ENCODE results near the gene WWC1. TPM values are rescaled to one million over a fixed set of nuclear protein-coding genes. Genes with fewer than 3 reads are reported as not detected.

WWC1 gene
- total RNA-seq, 4 donors from 2014 or later, result 0.51 TPM; not detected in 3

- intact Hi-C loops (cut with DNase I; ENCODE audit: low total_unique reads), result no loop called here
- in situ Hi-C loops (cut with MboI; ENCODE audit: low sequenced_read_pairs in 4 of 4), result no loop called here
- DNase-seq (no peak), ATAC-seq (no peak)
- no peaks in the 10 kb centered on the region for H3K9me3 ChIP-seq
- no peak overlapping the region for H3K4me3 ChIP-seq
- no peak overlapping the region for H3K27ac ChIP-seq
- no peaks in the 10 kb centered on the region for H3K36me3 ChIP-seq
- TF ChIP-seq CTCF (IDR thresholded peaks at IDR 0.05 in 4 of 5, conservative IDR thresholded peaks at IDR 0.05 in 1 of 5) (no peak), POLR2A (IDR thresholded peaks at IDR 0.05) (no peak)
- H3K27me3 ChIP-seq, result no peaks in the 10 kb centered on the region
- H3K4me1 ChIP-seq, result no peaks in the 10 kb centered on the region
These were observed 9.1 kb downstream of the WWC1 start for GRCh38 chr5:168300326-168301182.

DNA sequence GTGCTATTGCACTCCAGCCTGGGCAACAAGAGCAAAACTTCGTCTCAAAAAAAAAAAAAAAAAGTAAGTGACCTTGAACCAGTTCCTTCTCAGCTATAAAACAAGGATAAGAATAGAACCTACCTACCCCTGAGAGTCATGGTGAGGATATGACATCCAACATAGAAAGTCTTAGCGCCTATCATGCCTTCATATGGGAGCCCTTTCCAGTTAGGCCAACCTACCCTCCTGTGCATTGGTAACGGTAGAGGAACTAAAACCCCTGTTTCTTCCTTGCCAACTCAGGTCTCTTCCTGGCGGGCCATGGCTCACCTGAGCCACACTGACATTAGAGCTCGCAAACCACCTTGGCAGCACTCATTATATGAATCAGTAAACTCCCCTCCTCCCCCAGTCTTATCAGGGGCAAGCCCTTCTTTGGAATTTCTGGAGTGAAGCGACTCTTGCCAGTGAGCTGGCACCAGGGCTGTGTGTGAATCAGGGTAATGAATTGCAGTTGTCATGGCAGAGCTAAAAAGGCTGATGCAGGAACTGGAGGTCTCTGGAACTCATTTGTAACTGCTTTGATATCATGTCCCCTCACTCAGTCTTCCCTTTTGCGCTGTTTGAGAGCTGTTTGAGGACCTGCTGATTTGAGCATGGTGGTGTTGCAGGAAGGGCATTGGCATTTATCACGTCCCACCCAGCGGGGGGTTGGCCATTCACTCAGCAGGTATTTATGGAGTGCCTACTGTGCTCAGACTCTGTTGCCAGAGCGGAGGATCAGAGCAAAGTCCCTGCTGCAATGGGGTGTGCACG lies 10.3 kb downstream of the WWC1 start:
- TF ChIP-seq CTCF (IDR thresholded peaks at IDR 0.05 in 4 of 5, conservative IDR thresholded peaks at IDR 0.05 in 1 of 5) (no peak), POLR2A (IDR thresholded peaks at IDR 0.05) (no peak)
- ATAC-seq, result no peak
- DNase-seq, result no peak
- Histone ChIP-seq H3K4me3 (no peak overlapping the region), H3K36me3 (no peaks in the 10 kb centered on the region), H3K4me1 (no peaks in the 10 kb centered on the region), H3K27me3 (no peaks in the 10 kb centered on the region), H3K9me3 (no peaks in the 10 kb centered on the region), H3K27ac (no peak overlapping the region)
- intact Hi-C loops (cut with DNase I; ENCODE audit: low total_unique reads) (no loop called here), in situ Hi-C loops (cut with MboI; ENCODE audit: low sequenced_read_pairs in 4 of 4) (no loop called here)

GRCh38 chr5:168302785-168303184 lies 11.3 kb downstream of the WWC1 start:
- in situ Hi-C loops (cut with MboI; ENCODE audit: low sequenced_read_pairs in 4 of 4) (no loop called here), intact Hi-C loops (cut with DNase I; ENCODE audit: low total_unique reads) (no loop called here)
- Histone ChIP-seq H3K4me3 (no peak overlapping the region), H3K27me3 (no peaks in the 10 kb centered on the region), H3K4me1 (no peaks in the 10 kb centered on the region), H3K27ac (no peak overlapping the region), H3K9me3 (no peaks in the 10 kb centered on the region), H3K36me3 (no peaks in the 10 kb centered on the region)
- no peak for TF ChIP-seq POLR2A (IDR thresholded peaks at IDR 0.05)
- no peak for TF ChIP-seq CTCF (IDR thresholded peaks at IDR 0.05 in 4 of 5, conservative IDR thresholded peaks at IDR 0.05 in 1 of 5)
- DNase-seq, result no peak
- ATAC-seq, result no peak

GRCh38 chr5:168303393-168304025 lies 12.1 kb downstream of the WWC1 start:
- Histone ChIP-seq H3K9me3 (no peaks in the 10 kb centered on the region), H3K27me3 (no peaks in the 10 kb centered on the region), H3K4me3 (no peak overlapping the region), H3K4me1 (no peaks in the 10 kb centered on the region), H3K27ac (no peak overlapping the region), H3K36me3 (no peaks in the 10 kb centered on the region)
- TF ChIP-seq CTCF (IDR thresholded peaks at IDR 0.05 in 4 of 5, conservative IDR thresholded peaks at IDR 0.05 in 1 of 5) (no peak), POLR2A (IDR thresholded peaks at IDR 0.05) (no peak)
- no peak for ATAC-seq
- DNase-seq, result no peak
- intact Hi-C loops (cut with DNase I; ENCODE audit: low total_unique reads), result no loop called here
- in situ Hi-C loops (cut with MboI; ENCODE audit: low sequenced_read_pairs in 4 of 4), result no loop called here
